Loucy (cell line): ENCODE measurements around the gene KITLG.

Source experiments
- CTCF ChIP-seq: fragments of 200-600 bp; sonication (generic); conservative IDR thresholded peaks from 2 replicates; pipeline ENCODE4 v1.5.1; 2014; ENCODE audit warnings: mild to moderate bottlenecking, antibody characterized with exemption, low read length
- EZH2phosphoT487 ChIP-seq: fragments of 200-600 bp; IDR thresholded peaks from 2 replicates; pipeline ENCODE4 v1.6.1; 2018; ENCODE audit warnings: antibody characterized with exemption, mild to moderate bottlenecking, moderate library complexity, borderline replicate concordance

- no peak for TF ChIP-seq CTCF
- no peak for TF ChIP-seq EZH2phosphoT487
Measured at GRCh38 chr12:88571543-88571942, 8.7 kb downstream of the KITLG start.
